ENCODE data around the gene TMEM164.

Gene TMEM164

DNA sequence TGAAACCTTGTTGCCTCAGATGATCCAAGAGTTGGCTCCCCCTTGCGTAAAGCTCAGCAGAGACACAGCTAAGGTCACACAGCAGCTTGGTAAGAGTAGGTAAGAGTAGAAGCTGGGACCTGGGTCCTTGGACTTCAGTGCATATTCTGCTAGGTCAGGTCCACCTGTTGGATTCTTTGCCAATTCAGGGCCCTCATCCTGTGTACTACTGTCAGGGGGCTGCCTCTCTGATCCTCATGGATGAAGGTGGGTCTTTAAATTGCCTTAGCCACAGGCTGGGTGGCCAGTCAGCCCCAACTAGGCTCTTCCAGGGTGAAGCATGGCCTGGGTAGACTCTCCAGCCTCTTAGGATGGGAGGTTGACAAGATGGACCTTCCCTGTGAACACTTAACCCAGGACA, 159.2 kb downstream of the TMEM164 start:
- DNase-seq (ENCODE audit: low read depth in 1 of 2, low spot score in 1 of 2): no peak

DNA sequence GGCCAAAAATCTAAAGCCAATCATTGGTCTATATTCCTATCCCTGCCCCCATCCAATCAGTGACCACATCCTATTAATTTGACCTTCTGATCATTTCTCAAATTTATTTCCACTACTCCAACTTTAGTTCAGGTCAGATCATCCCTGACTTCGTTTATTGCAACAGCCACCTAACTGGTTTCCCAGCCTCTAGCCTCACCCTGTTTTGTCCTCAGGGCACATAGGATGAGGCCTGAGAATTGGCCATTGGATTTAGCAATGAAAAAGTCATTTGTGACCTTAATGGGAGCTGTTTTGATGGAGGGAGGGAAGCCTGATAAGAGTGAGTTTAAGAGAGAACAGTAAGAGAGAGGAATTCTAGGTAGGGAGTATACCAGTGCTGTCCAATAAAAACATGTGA, 160.0 kb downstream of the TMEM164 start:
- no peak for DNase-seq (ENCODE audit: low read depth in 1 of 2, low spot score in 1 of 2)

DNA sequence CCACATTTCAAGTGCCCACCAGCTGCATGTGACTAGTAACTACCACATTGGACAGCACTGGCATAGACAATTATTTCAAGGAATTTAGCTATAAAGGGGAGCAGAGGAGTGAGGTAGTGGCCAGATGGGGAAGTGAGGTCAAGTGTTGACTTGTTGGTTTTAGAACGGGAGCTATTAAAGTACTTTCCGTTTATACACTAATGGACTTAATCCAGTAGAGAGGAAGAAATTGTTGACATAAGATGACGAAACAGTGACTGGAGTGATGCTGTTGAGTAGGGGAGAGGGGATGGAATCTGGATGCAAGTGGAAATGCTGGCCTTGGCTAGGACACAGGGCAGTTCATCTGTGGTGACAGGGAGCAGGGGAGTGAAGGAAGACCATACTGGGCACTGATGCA, 160.6 kb downstream of the TMEM164 start:
- DNase-seq (ENCODE audit: low read depth in 1 of 2, low spot score in 1 of 2): no peak

DNA sequence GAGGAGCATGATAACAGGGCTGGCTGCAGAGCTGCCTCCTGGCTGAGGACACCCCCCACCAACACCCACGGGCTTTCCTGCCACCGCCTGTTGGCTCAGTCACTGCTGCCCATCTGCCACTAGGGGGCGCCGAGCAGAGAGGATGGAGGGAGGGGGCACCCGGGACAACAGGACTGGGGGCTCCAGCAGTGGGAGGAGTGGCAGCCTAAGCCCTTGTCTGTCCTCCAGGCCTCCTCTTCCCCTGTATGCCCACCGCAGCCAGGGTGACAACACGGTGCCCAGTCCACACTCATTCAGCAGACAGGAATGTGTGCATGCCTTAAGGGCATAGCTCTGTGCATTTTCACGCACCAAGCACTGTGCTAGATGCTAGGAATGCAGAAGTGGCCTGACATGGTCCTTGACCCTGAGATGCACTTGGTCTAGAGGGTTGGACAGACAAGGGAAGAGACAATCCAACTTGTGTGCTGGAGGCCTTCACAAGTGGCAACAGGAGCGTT, 165.1 kb downstream of the TMEM164 start:
- peak in 1 of 2 donors; percentile 25 for DNase-seq (ENCODE audit: low read depth in 1 of 2, low spot score in 1 of 2)

DNA sequence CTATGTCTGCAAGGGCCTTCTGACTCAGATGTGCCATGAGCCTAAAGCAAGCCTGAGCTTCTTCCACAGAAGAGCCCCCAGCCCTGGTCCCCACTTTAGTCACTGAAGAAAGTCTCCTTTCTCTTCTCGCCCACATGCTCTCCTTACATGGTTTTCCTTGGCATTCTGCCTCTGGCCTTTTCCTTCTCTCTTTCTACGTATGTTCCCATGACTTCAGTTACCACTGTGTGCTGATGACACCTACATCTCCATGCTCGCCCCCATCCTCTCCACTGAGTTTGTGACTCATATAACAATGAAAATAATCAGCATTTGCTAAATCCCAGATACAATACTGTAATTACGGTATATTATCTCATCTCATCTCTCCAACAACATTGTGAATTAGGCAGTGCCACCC, 165.7 kb downstream of the TMEM164 start:
- DNase-seq (ENCODE audit: low read depth in 1 of 2, low spot score in 1 of 2): no peak

DNA sequence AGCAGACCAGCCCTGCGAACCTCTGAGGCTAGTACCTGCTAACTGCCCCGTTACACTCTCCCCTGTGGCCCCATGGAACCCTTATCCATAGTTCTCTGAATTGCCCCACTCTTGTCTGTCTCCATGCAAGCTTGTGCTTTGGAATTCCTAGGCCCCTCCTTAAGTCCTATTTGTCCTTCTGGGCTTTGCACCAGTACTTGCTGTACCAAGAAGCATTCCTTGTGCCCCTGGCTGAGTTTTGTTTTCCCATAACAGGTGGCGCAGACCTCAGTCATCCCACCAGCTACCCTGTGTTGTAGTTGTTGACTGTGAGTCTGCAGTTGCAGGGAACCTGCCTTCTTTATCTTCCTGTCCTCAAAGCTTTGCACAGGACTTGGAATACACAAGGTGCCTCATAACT, 167.1 kb downstream of the TMEM164 start:
- no peak for DNase-seq (ENCODE audit: low read depth in 1 of 2, low spot score in 1 of 2)

DNA sequence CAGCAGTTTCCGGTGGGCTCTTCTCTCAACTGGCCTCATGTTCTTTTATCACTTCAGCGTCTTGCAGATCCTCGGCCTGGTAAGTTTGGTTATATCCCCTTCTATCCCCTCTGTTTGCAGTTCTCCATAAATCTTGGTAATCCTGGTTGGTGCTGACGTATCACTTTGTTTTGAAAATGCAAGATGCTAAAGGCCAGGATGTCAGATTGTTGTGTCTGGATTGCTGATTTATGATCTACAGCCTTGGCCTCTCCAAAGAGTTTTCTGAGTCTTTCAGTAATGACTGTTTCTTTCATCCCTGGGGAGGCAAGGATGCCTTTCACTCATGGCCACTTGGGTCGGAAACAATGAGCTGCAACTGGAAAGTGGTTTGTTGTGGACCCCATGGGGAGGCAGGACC, 168.5 kb downstream of the TMEM164 start:
- no peak for DNase-seq (ENCODE audit: low read depth in 1 of 2, low spot score in 1 of 2)

DNA sequence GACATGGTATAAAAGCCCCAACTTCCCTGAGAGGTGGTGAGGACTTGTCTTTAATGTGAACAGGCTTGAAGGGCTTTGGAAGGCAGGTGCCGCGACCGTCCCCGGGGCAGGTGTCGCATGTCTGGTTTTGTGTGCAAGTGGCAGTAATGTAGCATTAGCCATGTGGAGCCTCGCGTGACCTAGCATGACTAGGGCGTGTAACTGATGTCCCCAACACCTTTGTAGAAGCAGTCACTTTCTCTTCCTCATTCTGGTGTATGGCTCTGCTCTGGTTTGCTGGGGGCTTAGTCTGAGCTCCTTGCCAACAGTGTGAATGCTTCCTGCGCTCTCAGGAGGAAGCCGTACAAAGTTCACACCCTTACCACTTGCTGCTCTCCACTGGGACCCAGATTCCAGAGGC, 169.3 kb downstream of the TMEM164 start:
- DNase-seq (ENCODE audit: low read depth in 1 of 2, low spot score in 1 of 2): no peak

DNA sequence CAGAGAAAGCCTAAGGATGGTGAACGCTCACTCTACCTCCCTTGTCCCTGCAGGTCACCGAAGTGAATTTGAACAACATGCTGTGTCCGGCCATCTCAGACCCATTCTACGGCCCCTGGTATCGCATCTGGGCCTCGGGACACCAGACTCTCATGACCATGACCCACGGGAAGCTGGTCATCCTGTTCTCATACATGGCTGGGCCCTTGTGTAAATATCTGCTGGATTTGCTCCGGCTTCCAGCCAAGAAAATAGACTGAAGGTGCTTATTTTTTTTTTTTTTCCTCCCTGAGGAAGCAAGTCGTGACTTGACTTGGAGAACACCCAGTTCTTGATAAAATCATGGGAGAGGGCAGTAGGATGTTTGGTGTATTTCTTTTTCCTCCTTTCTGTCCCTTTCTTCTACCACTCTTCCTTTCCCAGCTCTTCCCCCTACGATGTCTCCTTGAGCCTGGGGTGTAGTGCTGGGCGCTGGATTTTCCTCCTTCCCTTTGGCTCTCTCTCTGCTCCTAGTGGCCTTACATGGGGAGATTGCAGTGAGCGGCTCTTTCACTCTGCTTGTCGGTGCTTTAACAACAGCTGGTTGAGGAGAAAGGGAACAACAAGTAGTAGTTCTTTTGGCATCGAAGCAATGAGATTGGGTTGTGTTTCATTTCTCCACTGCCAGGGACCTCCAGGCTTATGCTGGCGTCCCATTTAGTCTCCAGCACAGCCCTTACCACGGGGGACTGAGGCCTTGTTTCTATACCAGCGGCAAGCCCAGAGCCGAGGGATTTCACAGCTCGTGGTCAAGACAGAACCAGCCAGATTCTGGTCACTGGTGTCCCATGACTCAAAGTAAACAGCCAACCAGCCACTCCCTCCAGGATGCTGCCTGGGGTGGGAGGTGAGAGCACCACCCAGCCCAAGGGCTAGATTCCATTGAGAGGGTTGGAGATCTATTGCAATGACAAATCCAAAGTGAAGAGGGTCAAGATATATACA, 170.6 kb downstream of the TMEM164 start:
- DNase-seq (ENCODE audit: low read depth in 1 of 2, low spot score in 1 of 2): no peak

DNA sequence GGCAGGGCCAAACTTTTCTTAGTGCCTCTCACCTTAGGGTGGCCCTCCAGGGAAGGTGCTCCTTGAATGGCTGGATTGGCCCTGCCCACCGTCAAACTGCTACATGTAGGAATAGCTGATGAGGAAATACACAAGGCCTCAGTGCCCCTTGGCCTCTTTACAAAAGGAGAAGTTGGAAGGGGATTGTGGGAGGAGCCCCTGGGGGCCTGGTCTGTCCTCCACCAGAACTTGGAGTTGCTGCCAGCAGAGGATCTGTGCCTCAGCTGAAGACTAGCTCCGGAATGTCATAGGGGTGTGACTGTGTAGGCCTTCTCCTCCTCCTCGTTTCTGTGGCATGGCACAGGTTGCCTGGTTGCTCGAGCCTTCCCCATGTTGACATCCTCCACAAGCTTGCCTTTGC, 172.2 kb downstream of the TMEM164 start:
- no peak for DNase-seq (ENCODE audit: low read depth in 1 of 2, low spot score in 1 of 2)

DNA sequence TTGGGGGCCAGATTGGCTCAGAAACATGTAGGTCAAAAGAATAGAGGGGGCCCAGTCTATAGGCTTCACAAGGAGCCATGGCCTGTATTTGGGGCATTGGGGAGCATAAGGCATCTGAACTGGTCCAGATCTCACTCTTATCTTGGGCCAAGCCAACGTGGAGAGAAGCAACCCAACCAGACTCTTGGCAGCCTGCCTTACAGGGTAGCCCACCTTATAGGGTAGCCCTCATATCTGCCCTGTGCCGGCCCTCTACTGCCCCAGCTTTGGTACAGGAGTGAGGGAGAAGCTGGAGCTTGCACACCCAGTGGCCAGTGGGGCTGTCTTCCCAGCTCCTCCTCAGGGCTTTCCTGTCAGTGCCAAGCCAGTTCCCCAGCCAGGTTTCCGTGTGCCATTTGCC, 172.8 kb downstream of the TMEM164 start:
- no peak for DNase-seq (ENCODE audit: low read depth in 1 of 2, low spot score in 1 of 2)

DNA sequence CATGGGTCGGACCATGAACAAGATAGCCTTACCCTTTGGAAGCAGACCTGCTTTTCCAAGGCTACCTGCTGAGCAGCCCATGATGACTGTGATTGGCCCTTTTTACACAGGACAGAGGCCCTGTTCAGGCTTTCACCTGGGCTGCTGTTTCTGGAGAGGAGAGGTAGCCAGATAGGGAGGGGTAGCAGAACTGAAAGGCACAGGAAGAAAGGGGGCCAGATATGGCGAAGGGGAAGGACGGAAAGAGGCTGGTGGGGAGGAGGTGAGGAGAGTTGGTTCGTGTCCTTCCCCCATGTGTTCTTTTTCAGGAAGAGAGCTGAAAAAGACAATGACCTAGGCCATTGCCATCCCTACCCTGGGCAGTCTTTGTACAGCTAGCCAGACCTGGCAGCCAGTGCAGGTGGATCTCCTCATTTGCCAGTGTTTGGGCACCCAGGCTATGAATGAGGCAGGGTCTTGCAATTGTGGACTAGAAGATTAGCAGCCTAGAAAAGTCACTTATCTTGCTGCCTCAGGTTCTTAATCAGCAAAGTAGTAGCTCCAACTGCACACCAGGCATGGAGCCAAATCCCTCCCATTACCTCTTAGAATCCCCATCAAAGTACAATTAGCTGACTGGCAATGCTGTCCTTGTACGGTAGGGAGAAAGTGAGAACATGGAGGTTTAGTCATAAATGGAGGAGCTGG, 175.4 kb downstream of the TMEM164 start:
- DNase-seq (ENCODE audit: low read depth in 1 of 2, low spot score in 1 of 2): no peak

DNA sequence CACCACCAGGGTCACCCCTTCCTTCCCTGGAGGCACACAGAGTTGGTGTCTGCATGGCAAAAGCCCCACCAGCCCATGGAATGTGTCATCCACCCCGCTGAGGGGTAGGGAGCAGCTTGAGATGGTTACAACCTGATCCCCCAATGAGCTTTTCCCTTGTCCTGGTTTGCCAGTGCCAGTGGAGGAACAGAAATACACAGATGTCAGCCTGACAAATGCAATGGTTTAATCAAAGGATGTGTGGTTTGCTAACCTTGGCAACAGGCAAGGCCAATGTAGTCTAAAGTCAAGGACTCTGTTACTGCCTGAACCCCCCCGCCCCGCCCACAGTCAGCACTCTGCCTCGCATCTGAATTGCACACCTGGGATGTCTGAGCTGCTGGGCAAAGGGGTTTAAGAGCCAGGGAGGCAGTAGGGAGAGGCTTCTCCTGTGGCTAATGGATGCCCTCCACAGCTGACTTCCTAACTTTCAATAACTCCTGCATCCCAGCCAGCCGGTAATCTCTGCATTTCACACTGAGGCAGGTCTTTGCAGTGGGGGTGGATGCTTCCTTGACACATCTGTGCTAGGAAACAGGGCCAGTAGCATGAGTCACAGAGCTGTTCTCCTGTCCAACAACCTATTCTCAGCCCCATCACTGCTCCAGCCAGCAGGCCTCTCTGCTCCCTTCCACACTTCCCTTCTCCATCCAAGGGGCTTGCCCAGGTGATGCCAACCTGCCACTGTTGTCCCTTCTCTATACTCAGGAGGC, 177.4 kb downstream of the TMEM164 start:
- DNase-seq (ENCODE audit: low read depth in 1 of 2, low spot score in 1 of 2): no peak

DNA sequence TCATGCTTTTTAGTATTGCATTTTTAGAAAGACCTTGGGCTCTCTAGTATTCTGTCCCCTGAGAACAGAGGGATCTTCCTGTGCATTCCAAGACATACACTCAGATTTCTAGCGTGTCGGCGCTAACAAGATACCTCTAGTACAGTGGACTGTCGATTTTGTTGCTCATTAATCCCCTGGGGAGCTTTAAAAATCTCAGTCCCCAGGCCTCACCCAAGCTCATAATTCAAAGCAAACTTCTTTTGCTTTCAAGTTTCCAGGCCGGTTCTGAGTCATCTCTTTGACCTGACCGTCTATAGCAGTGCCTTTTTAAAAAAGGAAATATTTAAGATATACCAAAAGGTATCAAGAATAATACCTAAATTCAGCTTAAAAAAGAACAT, 178.0 kb downstream of the TMEM164 start:
- no peak for DNase-seq (ENCODE audit: low read depth in 1 of 2, low spot score in 1 of 2)

DNA sequence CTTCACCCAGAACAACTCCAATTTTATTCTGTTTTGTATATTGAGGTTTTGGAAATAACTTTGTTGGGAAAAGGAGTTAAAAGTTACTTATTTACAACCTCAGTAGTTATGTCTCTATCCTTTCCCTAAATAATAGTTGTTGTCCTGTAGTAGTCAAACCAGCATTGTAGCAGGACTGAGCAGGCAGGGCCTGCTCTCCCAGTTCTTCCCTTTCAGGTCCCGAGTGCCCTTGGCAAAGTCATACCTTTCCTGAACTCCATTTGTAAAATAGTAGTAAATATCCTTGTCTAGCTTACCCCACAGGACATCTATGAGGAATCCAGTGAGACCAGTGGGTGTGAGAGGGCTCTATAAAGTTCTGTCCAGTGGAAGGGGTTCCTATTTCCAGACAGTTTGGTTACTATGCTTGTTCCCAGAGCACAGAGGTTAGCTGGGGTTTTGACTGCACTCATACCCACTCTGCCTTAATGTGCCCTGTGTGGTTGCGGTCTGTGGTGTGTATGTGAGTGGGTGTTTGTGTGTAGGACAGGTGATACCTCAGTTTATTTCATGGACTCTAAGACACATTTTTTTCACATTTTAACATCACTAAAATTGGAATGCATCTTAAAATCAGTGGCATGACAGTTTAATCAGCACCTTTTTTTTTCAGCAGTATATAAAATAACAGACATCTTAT, 178.7 kb downstream of the TMEM164 start:
- no peak for DNase-seq (ENCODE audit: low read depth in 1 of 2, low spot score in 1 of 2)

DNA sequence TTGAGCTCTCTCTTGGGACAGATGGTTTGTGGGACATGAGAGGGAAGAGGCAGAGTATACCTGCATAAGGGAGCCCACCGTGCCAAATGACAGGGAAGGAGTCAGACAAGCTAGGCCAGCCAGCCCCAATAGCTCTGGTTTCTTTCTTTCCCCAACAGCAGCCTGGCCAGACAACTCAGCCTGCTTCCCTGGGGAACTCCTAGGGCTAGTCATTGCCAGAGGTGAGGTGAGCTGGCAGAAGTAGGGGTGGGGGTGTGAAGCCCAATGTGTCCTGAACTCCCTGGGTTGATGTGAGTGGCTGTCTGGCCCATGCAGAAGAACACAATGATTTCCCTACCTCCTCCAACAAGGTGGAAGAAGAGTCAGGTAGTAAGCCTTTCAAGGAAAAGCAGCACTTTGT, 179.4 kb downstream of the TMEM164 start:
- DNase-seq (ENCODE audit: low read depth in 1 of 2, low spot score in 1 of 2): no peak

DNA sequence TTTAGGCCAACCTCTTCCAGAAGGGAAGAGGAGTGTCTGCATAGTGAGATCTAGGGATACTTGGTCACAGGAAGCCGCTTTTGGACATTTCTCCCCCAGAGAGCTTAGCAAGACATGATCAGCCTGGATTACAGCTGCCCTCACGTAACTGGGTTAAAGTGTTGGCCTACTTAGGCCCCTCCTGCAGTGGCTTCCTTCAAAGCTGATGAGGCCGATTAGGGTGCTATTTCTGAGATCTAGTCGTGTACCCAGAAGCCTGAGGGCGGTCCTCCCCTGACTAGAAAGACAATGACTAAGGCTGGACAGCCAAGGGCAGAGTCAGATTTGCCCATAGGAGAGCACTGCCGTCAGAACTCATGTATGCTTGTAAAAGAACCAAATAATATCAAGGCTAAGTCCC, 180.0 kb downstream of the TMEM164 start:
- DNase-seq (ENCODE audit: low read depth in 1 of 2, low spot score in 1 of 2): no peak

DNA sequence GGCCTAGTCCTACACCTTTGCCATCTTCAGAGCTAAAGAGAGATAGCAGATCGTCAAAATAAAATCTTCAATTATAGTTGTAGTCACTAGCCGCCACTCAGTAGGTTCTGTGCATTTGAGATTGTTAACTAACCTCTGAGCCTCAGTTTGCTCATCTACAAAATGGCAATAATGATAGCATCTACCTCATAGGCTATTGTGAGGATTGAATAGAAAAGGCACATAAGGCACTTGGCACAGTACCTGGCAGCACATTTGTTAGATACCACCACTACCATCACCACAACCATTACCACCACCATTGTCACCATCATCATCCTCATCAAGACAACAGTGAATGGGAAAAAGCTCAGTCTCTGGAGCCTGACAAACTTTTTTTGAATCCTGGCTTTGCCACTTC, 180.4 kb downstream of the TMEM164 start:
- DNase-seq (ENCODE audit: low read depth in 1 of 2, low spot score in 1 of 2): no peak

DNA sequence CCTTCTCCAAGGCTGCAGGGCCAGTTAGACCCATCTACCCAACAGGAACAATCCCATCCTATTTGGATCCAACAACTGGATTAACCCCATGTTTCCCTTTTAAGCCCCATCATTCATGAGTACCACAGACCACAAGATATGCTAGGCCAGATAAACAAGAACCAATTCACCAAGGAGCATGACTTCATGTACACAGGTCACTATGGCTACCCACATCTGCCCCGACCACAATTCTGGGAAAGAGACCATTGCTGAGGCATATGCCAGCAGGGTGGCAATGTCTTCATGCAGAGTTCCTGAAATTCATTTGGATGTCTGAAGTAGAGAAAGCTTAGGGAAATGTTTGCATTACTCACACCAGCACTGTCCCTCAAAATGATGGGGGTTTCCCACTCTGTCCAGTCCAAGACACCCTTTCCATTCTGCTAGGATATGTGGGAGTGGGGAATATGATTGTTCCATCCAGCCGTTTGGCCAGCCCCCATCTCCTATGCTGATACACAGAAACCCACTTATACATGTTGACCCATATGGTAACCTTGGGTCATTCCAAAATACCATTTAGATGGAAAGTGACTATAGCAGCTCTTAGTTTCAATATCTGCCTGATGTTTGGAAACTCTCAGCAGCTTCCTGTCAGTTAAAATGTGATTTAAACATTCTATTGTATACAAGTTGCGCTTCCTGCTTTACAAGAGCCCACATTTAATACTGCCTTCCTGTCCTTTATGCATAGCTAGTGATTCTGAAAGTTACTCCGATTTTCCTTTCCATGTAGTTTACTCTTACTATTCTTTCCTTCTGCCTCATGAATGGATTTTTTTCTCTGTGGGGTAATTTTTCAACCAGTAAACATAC, 186.0 kb downstream of the TMEM164 start:
- DNase-seq (ENCODE audit: low read depth in 1 of 2, low spot score in 1 of 2): no peak

DNA sequence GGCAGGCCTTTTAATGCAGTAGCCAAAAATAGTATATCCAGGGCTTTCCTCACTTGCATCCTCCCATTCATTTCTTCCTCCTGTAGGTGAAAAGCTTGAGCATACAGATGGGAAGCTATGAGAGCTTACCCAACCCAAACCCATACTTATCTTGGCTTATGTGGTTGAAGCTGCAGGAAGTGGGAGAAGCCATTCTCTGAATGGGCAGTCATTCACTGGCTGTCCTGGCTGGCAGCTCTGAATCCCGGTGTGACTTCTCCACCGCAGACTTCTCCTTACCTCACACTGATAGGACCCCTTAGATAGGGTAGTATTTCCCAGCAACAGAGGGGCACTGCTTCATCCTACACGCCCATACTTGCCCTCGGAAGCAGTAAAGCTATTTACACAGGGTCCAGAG, 189.6 kb downstream of the TMEM164 start:
- no peak for DNase-seq (ENCODE audit: low read depth in 1 of 2, low spot score in 1 of 2)

All from activated CD4-positive, alpha-beta T cell treated with anti-CD3 and anti-CD28 coated beads, Interleukin-2, amount 50 U/mL, for 24 hours (primary cell).